Ascending aorta (tissue), 2 donors: ENCODE results near the gene RNF225. TPM values are rescaled to one million over a fixed set of nuclear protein-coding genes. Genes with fewer than 3 reads are reported as not detected.
"Not testable (repeated sequence)": the region's sequence is repeated elsewhere in the genome, so short reads cannot be mapped to it uniquely, and the experiment has no call there.

Experiments
- DNase-seq, 2 donors: peaks; one replicate each; pipeline ENCODE4 v3.0.0-alpha.2; 2019; ENCODE audit warnings: low spot score in 2 of 2
- H3K27ac ChIP-seq, 2 donors: fragments of 200-600 bp; sonication (generic); one replicate each; pipeline ENCODE4 v1.5.1; 2016 to 2017; ENCODE audit warnings: mild to moderate bottlenecking in 1 of 2
- H3K27me3 ChIP-seq: fragments of 200-600 bp; sonication (generic); one replicate; pipeline ENCODE4 v1.5.1; 2017
- H3K36me3 ChIP-seq, 2 donors: fragments of 200-600 bp; sonication (generic); one replicate each; pipeline ENCODE4 v1.5.1; 2016
- H3K4me1 ChIP-seq, 2 donors: fragments of 200-600 bp; sonication (generic); one replicate each; pipeline ENCODE4 v1.5.1; 2016 to 2017; ENCODE audit warnings: mild to moderate bottlenecking in 1 of 2
- H3K4me3 ChIP-seq, 2 donors: fragments of 200-600 bp; sonication (generic); one replicate each; pipeline ENCODE4 v1.5.1; 2016 to 2017; ENCODE audit warnings: mild to moderate bottlenecking in 1 of 2
- H3K9me3 ChIP-seq, 2 donors: fragments of 200-600 bp; sonication (generic); one replicate each; pipeline ENCODE4 v1.5.1; 2016
- intact Hi-C: fragments of 100-400 bp; cut with DNase I; formaldehyde crosslinking; loops from one replicate; pipeline ENCODE4 v1.15.1; 2023
- total RNA-seq: library from RNA; depleted of rRNA; stranded (reverse); fragments of >200 nt; gene quantifications from one replicate; pipeline ENCODE4 v1.1.0, GENCODE V29; 2016
- TF ChIP-seq, protein P1 (sequence below), 3 experiments: fragments of 200-600 bp in 2 of 3; fragments of 450-650 bp in 1 of 3; sonication (generic) in 2 of 3; IDR thresholded peaks; one replicate each; pipeline ENCODE4 v1.5.1; 2016 to 2019; ENCODE audit warnings: antibody characterized with exemption in 3 of 3, mild to moderate bottlenecking in 1 of 3, moderate library complexity in 1 of 3

The RNF225 gene
- not detected for total RNA-seq

DNA sequence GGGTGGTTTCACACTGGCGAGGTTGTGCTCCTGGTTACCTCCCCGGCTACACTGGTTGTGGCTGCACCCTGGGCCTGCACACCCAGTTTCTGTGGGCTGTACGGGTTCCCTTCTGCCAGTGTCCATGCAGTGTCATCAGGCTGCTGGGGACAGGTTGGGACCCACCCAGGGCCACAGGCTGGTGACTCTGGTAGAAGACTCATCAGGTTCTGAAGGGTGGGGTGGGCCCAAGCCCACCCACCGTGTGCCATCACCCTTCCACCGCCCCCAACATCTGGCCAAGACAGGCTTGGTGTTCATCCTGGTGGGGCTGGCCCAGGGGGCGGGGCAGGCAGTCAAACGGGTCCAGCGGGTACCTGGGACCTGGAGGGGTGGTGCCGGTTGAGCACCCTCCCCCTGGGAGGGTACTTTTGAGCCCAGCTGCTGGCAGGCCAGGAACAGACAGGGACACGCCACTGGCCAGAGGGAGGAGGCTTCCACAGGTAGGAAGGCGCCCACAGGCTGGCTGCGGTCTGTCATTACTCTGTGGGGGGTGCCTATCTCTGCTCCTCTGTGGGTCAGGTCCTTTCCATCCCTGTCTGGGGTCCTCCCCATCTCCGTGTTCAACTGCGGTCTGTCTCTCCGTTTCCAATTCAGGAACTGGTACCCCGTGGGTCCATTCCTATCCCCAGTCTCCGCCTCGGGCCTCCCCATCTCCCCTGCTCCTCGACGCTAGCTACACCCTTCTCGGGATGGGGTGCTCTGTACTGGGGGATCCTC is at the start of gene RNF225:
TSS of gene RNF225 (plus strand) at position 437 of the 759 bp plus-strand sequence. CDS start 434 bp downstream, outside the sequence.
- Histone ChIP-seq H3K4me3 (no peak within 1 kb of the TSS), H3K27ac (no peak within 1 kb of the TSS), H3K4me1 (peaks cover 2 to 9% of the 10 kb centered on the region in 2 donors), H3K27me3 (no peaks in the 10 kb centered on the region), H3K9me3 (no peaks in the 10 kb centered on the region), H3K36me3 (peaks cover 27 to 46% of the 10 kb centered on the region in 2 donors)
- DNase-seq, result no peak
- TF ChIP-seq, protein P1, sequence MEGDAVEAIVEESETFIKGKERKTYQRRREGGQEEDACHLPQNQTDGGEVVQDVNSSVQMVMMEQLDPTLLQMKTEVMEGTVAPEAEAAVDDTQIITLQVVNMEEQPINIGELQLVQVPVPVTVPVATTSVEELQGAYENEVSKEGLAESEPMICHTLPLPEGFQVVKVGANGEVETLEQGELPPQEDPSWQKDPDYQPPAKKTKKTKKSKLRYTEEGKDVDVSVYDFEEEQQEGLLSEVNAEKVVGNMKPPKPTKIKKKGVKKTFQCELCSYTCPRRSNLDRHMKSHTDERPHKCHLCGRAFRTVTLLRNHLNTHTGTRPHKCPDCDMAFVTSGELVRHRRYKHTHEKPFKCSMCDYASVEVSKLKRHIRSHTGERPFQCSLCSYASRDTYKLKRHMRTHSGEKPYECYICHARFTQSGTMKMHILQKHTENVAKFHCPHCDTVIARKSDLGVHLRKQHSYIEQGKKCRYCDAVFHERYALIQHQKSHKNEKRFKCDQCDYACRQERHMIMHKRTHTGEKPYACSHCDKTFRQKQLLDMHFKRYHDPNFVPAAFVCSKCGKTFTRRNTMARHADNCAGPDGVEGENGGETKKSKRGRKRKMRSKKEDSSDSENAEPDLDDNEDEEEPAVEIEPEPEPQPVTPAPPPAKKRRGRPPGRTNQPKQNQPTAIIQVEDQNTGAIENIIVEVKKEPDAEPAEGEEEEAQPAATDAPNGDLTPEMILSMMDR (IDR thresholded peaks at IDR 0.05), result no peak
- intact Hi-C loops, result no loop called here

DNA sequence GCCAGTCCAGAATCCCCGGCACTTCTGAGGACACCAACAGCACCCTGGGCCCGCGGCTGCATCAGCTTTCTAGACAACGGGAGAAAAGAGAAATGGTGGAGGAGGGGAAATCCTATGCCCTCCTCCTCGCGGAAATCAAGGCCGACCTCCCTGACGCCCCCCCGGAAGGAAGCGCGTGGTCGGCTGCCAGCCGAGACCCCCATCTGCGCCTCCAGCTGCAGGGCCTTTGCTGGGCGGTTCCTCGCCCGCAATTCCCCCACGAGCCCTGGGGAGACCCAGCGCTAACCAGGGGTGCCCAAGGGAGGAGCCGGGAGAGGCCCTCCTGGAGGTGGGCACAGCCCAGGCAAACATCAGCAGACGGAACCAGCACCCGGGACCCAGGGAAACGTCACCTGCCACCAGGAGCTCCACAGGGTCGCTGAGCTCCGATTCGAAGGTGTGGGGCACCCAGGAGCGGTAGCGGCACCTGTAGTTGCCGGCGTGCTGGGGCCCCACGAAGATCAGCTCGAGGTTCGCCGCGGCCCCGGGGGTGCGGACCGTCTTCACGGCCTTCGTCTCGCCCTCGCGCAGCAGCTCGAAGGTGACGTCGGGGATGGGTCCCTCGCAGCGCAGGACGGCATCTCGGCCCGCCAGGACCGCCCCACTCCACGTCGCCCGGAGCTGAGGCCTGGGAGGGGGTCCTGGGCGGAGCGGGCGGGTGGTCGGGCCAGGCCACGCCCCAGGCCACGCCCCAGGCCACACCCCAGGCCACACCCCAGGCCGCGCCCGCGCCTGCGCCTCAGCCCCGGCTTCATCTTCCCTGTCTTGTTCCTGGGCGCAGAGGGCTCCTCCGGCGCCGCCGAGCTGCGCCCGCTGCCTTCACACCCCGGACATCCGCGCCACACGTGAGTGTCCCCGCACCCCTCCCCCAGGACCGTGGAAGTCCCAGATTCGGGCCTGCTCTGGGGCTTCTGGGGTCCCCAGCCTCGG is 48.2 kb upstream of the RNF225 start:
- peaks cover 0 to 2% of the 10 kb centered on the region in 2 donors for H3K4me1 ChIP-seq
- H3K27ac ChIP-seq, result peak overlapping the region; percentile 70 to 82
- no peaks in the 10 kb centered on the region for H3K9me3 ChIP-seq
- H3K27me3 ChIP-seq, result no peaks in the 10 kb centered on the region
- DNase-seq, result peak in 1 of 2 donors; percentile 71
- no peaks in the 10 kb centered on the region for H3K36me3 ChIP-seq
- intact Hi-C loops, result no loop called here
- TF ChIP-seq, protein P1 (IDR thresholded peaks at IDR 0.05), result no peak
- peak overlapping the region; percentile 60 to 72 for H3K4me3 ChIP-seq

DNA sequence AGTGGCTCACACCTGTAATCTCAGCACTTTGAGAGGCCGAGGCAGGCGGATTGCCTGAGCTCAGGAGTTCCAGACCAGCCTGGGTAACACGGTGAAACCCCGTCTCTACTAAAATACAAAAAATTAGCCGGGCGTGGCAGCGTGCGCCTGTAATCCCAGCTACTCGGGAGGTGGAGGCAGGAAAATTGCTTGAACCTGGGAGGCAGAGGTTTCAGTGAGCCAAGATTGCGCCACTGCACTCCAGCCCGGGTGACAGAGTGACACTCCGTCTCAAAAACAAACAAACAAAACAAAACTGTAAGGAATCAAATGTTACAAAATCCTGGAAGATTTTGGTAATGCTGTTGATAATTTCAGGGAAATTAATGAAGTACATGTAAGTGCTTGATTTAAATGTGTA is 47.4 kb upstream of the RNF225 start:
- H3K27ac ChIP-seq, result peak overlapping the region in 1 of 2 donors; percentile 82
- not testable (repeated sequence) for DNase-seq

DNA sequence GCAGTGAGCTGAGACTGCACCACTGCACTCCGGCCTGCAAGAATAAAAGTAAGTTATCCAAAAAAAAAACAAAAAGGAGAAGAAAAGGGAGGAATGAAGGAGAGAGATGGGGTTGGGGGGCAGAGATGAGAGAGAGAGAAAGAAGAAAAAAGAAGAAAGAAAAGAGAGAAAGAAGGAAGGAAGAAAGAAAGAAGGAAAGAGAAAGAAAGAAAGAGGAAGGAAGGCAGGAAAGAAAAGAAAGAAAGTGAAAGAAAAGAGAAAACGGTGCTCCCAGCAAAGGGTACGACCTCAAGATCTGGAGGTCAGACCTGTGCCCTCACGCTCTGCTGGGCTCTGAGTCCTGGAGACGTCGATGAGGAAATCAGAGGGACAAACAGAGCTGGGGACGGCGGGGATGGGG is 45.9 kb upstream of the RNF225 start:
- no peak overlapping the region for H3K27ac ChIP-seq
- H3K27me3 ChIP-seq, result no peaks in the 10 kb centered on the region
- intact Hi-C loops, result no loop called here
- no peak overlapping the region for H3K4me3 ChIP-seq
- H3K36me3 ChIP-seq, result no peaks in the 10 kb centered on the region
- TF ChIP-seq, protein P1 (IDR thresholded peaks at IDR 0.05), result no peak
- no peak for DNase-seq
- peaks cover 0 to 2% of the 10 kb centered on the region in 2 donors for H3K4me1 ChIP-seq
- no peaks in the 10 kb centered on the region for H3K9me3 ChIP-seq

More for the DNA sequence above, 47.4 kb upstream of the RNF225 start:
- H3K27me3 ChIP-seq, H3K4me1 ChIP-seq, H3K9me3 ChIP-seq, H3K36me3 ChIP-seq, intact Hi-C loops: not testable (repeated sequence)
- peak overlapping the region; percentile 60 to 72 for H3K4me3 ChIP-seq

DNA sequence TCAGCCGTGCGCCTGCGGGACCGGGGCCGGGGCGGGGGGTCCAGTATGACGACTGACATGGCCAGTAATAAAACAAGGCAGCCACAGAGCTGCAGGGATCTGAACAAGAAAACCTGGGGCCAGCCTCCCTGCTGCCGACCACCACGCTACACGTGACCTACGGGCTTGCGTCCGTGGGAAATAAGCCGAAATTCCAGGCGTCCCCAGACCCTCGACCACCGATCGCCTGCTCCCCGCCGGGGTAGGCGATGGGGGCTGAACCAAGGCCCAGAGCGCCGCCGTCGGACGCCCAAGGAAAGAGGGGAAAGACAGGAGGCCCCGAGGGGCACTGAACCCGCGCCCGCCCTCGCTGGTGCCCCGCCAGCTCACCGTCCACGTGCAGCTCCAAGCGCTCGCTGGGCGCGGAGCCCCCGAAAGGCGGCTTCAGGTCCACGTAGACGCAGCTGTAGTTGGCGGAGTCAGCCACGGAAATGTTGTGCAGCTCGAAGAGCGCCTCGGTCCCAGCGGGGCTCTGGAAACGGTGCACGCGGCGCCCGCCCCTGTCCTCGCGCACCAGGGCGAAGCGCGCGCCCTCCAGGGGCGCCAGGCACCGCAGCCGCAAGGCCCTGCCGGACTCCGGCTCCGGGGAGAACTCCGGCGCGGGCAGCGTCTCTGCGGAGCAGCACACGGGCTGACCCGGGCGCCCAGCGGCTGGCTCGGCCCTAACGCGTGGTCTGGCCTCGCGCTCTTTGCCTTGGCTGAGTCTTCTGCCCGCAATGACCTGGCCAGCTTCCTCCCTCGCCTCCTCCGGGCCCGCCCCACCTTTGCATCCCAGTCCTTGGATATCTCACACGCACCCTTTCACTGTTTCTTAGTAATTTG is 45.2 kb upstream of the RNF225 start:
- TF ChIP-seq, protein P1 (IDR thresholded peaks at IDR 0.05), result no peak
- H3K4me1 ChIP-seq, result peaks cover 0 to 2% of the 10 kb centered on the region in 2 donors
- H3K27ac ChIP-seq, result no peak overlapping the region
- H3K4me3 ChIP-seq, result no peak overlapping the region
- no peak for DNase-seq
- no peaks in the 10 kb centered on the region for H3K27me3 ChIP-seq
- H3K9me3 ChIP-seq, result no peaks in the 10 kb centered on the region
- intact Hi-C loops, result no loop called here
- no peaks in the 10 kb centered on the region for H3K36me3 ChIP-seq
